Sigmoid colon (tissue), 7 donors: ENCODE results near the gene KATNB1. TPM values are rescaled to one million over a fixed set of nuclear protein-coding genes. Genes with fewer than 3 reads are reported as not detected.

Source experiments
- DNase-seq: peaks from one replicate; pipeline ENCODE4 v3.0.0-alpha.2; 2019
- H3K27ac ChIP-seq, 4 donors: fragments of 200-600 bp; sonication (generic); one replicate each; pipeline ENCODE4 v1.5.1; 2016 to 2019; ENCODE audit warnings: mild to moderate bottlenecking in 1 of 4
- H3K27me3 ChIP-seq, 3 donors: fragments of 200-600 bp; sonication (generic); one replicate each; pipeline ENCODE4 v1.5.1; 2019; ENCODE audit warnings: mild to moderate bottlenecking in 1 of 3
- H3K36me3 ChIP-seq, 4 donors: fragments of 200-600 bp; sonication (generic); one replicate each; pipeline ENCODE4 v1.5.1; 2016 to 2019
- H3K4me1 ChIP-seq, 4 donors: fragments of 200-600 bp; sonication (generic); one replicate each; pipeline ENCODE4 v1.5.1; 2017 to 2019
- H3K4me3 ChIP-seq, 4 donors: fragments of 200-600 bp; sonication (generic); one replicate each; pipeline ENCODE4 v1.5.1; 2017 to 2019; ENCODE audit warnings: mild to moderate bottlenecking in 2 of 4, moderate library complexity in 1 of 4
- H3K9me3 ChIP-seq, 4 donors: fragments of 200-600 bp in 3 of 4; sonication (generic) in 3 of 4; one replicate each; pipeline versions ENCODE4 v1.5.1 to v1.6.1; 2013 to 2019
- CTCF ChIP-seq, 4 experiments: fragments of 450-650 bp in 3 of 4; fragments of 200-600 bp in 1 of 4; IDR thresholded peaks; one replicate each; pipeline ENCODE4 v1.5.1; 2016 to 2019; ENCODE audit warnings: antibody characterized with exemption in 4 of 4, mild to moderate bottlenecking in 3 of 4, moderate library complexity in 2 of 4
- EP300 ChIP-seq, 4 donors: sonication (generic); formaldehyde crosslinking; IDR thresholded peaks; one replicate each; pipeline ENCODE4 v1.6.1; 2017; ENCODE audit warnings: antibody characterized with exemption in 4 of 4
- POLR2A ChIP-seq, 2 donors: fragments of 450-650 bp; IDR thresholded peaks; one replicate each; pipeline ENCODE4 v1.6.1; 2016; ENCODE audit warnings: antibody characterized with exemption in 2 of 2, mild to moderate bottlenecking in 2 of 2, moderate library complexity in 2 of 2
- POLR2AphosphoS5 ChIP-seq, 4 donors: sonication (generic); formaldehyde crosslinking; IDR thresholded peaks; one replicate each; pipeline ENCODE4 v1.6.1; 2017; ENCODE audit warnings: antibody characterized with exemption in 4 of 4
- WGBS, 2 donors: extraction: QIAGEN DNeasy Blood & Tissue Kit; methylation state at CpG; one replicate each; pipeline ENCODE4 v1.1.7; 2013; 5-methylcytosine and 5-hydroxymethylcytosine counted together
- intact Hi-C: fragments of 100-400 bp; cut with DNase I; formaldehyde crosslinking; loops from one replicate; pipeline ENCODE4 v1.15.1; 2023
- polyA plus RNA-seq, 3 donors: library from polyadenylated mRNA; stranded (reverse); fragments of 200-250 nt; gene quantifications; one replicate each; pipeline ENCODE4 v1.2.3, GENCODE V29; 2013
- total RNA-seq, 4 donors: library from RNA; depleted of rRNA; stranded (reverse); fragments of >200 nt; gene quantifications; one replicate each; pipeline ENCODE4 v1.1.0, GENCODE V29; 2016
- donor health status: healthy with polysubstance abuse.
- donor health status: Bipolar disorder and iron deficiency.
- donor health status: healthy.

KATNB1 gene
- total and polyA plus RNA-seq, 7 donors, result 4.3 to 18.6 (median 10.2) TPM

GRCh38 chr16:57758331-57759117 lies 23.0 kb downstream of the KATNB1 start:
- 84 to 90% methylated on average over 33 of the region's 33 CpGs for WGBS, 2 donors
- intact Hi-C loops, result no loop called here
- Histone ChIP-seq H3K4me1 (peaks cover 0 to 9% (median 2%) of the 10 kb centered on the region in 4 donors), H3K4me3 (no peak overlapping the region), H3K9me3 (no peaks in the 10 kb centered on the region), H3K36me3 (peaks cover 0 to 53% (median 11%) of the 10 kb centered on the region in 4 donors), H3K27ac (no peak overlapping the region), H3K27me3 (no peaks in the 10 kb centered on the region)
- DNase-seq, result no peak
- no peak for TF ChIP-seq CTCF (IDR thresholded peaks at IDR 0.05)
- no peak for TF ChIP-seq EP300 (IDR thresholded peaks at IDR 0.05)
- no peak for TF ChIP-seq POLR2A (IDR thresholded peaks at IDR 0.05)
- TF ChIP-seq POLR2AphosphoS5 (IDR thresholded peaks at IDR 0.05), result no peak

- Histone ChIP-seq H3K27ac (no peak overlapping the region), H3K4me1 (peaks cover 0 to 10% (median 2%) of the 10 kb centered on the region in 4 donors), H3K4me3 (no peak overlapping the region), H3K9me3 (no peaks in the 10 kb centered on the region), H3K27me3 (no peaks in the 10 kb centered on the region), H3K36me3 (peaks cover 0 to 59% (median 9%) of the 10 kb centered on the region in 4 donors)
- DNase-seq, result no peak
- intact Hi-C loops, result no loop called here
- 87 to 92% methylated on average over 7 of the region's 7 CpGs for WGBS, 2 donors
- TF ChIP-seq POLR2AphosphoS5 (IDR thresholded peaks at IDR 0.05), result no peak
These were observed 23.6 kb downstream of the KATNB1 start for GRCh38 chr16:57759131-57759530.

GRCh38 chr16:57759541-57760356 lies 24.2 kb downstream of the KATNB1 start:
- no peak overlapping the region for H3K4me3 ChIP-seq
- peaks cover 0 to 16% (median 2%) of the 10 kb centered on the region in 4 donors for H3K4me1 ChIP-seq
- DNase-seq, result no peak
- no peaks in the 10 kb centered on the region for H3K9me3 ChIP-seq
- intact Hi-C loops, result no loop called here
- no peak for TF ChIP-seq POLR2A (IDR thresholded peaks at IDR 0.05)
- TF ChIP-seq EP300 (IDR thresholded peaks at IDR 0.05), result no peak
- no peak for TF ChIP-seq CTCF (IDR thresholded peaks at IDR 0.05)
- TF ChIP-seq POLR2AphosphoS5 (IDR thresholded peaks at IDR 0.05), result no peak
- H3K36me3 ChIP-seq, result peaks cover 0 to 61% (median 10%) of the 10 kb centered on the region in 4 donors
- 78 to 86% methylated on average over 21 of the region's 21 CpGs for WGBS, 2 donors
- no peaks in the 10 kb centered on the region for H3K27me3 ChIP-seq
- no peak overlapping the region for H3K27ac ChIP-seq

GRCh38 chr16:57760357-57761160 lies 25.0 kb downstream of the KATNB1 start:
- no peaks in the 10 kb centered on the region for H3K27me3 ChIP-seq
- H3K9me3 ChIP-seq, result no peaks in the 10 kb centered on the region
- DNase-seq, result no peak
- 79 to 89% methylated on average over 40 of the region's 40 CpGs for WGBS, 2 donors
- intact Hi-C loops, result no loop called here
- H3K36me3 ChIP-seq, result peaks cover 0 to 59% (median 12%) of the 10 kb centered on the region in 4 donors
- no peak overlapping the region for H3K27ac ChIP-seq
- H3K4me1 ChIP-seq, result peaks cover 0 to 16% (median 2%) of the 10 kb centered on the region in 4 donors
- TF ChIP-seq POLR2AphosphoS5 (IDR thresholded peaks at IDR 0.05) (no peak), CTCF (IDR thresholded peaks at IDR 0.05) (no peak), POLR2A (IDR thresholded peaks at IDR 0.05) (no peak), EP300 (IDR thresholded peaks at IDR 0.05) (no peak)
- no peak overlapping the region for H3K4me3 ChIP-seq
